ENCODE results near the gene CWF19L1. TPM values are rescaled to one million over a fixed set of nuclear protein-coding genes. Genes with fewer than 3 reads are reported as not detected.

The CWF19L1 gene
- total RNA-seq, 1 donor from 2014 or later = 21.0 TPM

- DNase-seq (ENCODE audit: low read depth in 2 of 2) = no peak
Measured at GRCh38 chr10:100182908-100183307, 84.5 kb downstream of the CWF19L1 start.

Other genes starting within 250 kb of the CWF19L1 start
- gene CPN1, start 185.8 kb downstream of the CWF19L1 start, total RNA-seq = not detected in 2 replicates
- 21.8 and 28.0 TPM in 2 replicates for gene ERLIN1, start 81.6 kb downstream of the CWF19L1 start, total RNA-seq
- 16.1 and 21.2 TPM in 2 replicates for gene CHUK, start 38.0 kb downstream of the CWF19L1 start, total RNA-seq
- gene BLOC1S2, start 19.0 kb upstream of the CWF19L1 start, total RNA-seq = 28.2 and 40.1 TPM in 2 replicates
- gene PKD2L1, start 62.6 kb upstream of the CWF19L1 start, total RNA-seq = not detected in 2 replicates
- 29.8 and 60.1 TPM in 2 replicates for gene SCD, start 79.6 kb upstream of the CWF19L1 start, total RNA-seq
- not detected in 2 replicates for gene WNT8B, start 195.4 kb upstream of the CWF19L1 start, total RNA-seq